ENCODE results near the gene TEDC1.

The TEDC1 gene

DNA sequence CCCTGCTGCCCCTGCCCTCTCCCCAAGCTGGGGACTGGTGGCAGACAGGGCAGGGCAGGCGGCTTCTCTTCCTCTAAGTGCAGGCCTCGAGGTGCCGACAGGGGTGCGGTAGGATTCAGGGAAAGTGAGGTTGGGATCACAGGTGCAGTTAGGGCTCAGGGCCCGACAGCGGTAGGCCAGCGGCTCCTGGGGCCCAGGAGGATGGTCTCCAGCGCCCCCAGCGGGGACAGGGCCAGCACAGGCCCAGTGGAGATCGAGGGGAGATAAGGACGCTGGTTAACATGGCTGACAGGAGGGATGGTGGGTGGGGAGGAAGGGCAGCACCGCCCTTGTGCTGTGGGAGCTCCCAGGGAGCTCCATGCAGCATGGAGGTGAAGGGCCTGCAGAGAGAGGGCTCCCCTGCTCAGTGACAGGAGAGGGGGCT lies 5.3 kb upstream of the TEDC1 start:
- no peak overlapping the region for H3K4me3 ChIP-seq (ENCODE audit: low read depth, low read length)
- TF ChIP-seq, protein P1, sequence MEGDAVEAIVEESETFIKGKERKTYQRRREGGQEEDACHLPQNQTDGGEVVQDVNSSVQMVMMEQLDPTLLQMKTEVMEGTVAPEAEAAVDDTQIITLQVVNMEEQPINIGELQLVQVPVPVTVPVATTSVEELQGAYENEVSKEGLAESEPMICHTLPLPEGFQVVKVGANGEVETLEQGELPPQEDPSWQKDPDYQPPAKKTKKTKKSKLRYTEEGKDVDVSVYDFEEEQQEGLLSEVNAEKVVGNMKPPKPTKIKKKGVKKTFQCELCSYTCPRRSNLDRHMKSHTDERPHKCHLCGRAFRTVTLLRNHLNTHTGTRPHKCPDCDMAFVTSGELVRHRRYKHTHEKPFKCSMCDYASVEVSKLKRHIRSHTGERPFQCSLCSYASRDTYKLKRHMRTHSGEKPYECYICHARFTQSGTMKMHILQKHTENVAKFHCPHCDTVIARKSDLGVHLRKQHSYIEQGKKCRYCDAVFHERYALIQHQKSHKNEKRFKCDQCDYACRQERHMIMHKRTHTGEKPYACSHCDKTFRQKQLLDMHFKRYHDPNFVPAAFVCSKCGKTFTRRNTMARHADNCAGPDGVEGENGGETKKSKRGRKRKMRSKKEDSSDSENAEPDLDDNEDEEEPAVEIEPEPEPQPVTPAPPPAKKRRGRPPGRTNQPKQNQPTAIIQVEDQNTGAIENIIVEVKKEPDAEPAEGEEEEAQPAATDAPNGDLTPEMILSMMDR (IDR thresholded peaks at IDR 0.05; ENCODE audit: low read depth, low read length), result 0 out of 2 replicates have a peak, but pooled peaks have one; percentile 8

GRCh38 chr14:105486163-105486973 lies 4.7 kb upstream of the TEDC1 start, which contains the start of gene CRIP1:
Gene CRIP1, plus strand, starts transcription at chr14:105486886. Its CDS starts 374 bp downstream, at chr14:105487260.
- H3K4me3 ChIP-seq (ENCODE audit: low read depth, low read length), result no peak within 1 kb of the TSS

GRCh38 chr14:105486974-105487448 lies 4.0 kb upstream of the TEDC1 start:
- no peak overlapping the region for H3K4me3 ChIP-seq (ENCODE audit: low read depth, low read length)
- TF ChIP-seq, protein P1 (IDR thresholded peaks at IDR 0.05; ENCODE audit: low read depth, low read length), result no peak

More at GRCh38 chr14:105486163-105486973, 4.7 kb upstream of the TEDC1 start, which contains the start of gene CRIP1:
- TF ChIP-seq, protein P1 (IDR thresholded peaks at IDR 0.05; ENCODE audit: low read depth, low read length), result no peak

DNA sequence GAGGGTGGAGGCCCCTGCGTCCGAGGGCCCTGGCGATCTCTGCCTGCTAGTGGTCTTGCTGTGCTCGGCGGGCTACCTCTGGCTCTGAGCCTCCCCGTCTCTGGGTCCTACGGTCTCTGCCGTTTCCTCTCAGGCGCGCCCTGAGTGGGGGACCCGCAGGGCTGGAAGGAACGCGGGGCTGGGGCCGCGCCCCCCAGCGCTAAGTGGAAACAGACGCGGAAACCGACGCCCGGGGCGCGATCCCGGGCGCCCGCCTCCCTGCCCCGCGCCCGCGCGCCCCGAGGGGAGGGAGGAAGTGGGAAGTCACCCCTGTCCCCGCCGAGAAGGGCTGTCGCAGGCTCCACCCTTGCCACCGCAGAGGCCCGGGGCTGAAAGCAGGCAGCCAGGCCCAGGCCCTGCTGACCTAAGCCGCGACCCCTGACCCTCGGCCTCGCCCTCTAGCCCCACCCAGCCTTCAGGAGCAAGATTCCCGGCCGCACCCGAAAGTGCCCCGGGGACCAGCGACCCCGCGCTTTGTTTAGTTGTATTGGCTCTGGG lies 3.5 kb upstream of the TEDC1 start:
- H3K4me3 ChIP-seq (ENCODE audit: low read depth, low read length), result no peak overlapping the region

DNA sequence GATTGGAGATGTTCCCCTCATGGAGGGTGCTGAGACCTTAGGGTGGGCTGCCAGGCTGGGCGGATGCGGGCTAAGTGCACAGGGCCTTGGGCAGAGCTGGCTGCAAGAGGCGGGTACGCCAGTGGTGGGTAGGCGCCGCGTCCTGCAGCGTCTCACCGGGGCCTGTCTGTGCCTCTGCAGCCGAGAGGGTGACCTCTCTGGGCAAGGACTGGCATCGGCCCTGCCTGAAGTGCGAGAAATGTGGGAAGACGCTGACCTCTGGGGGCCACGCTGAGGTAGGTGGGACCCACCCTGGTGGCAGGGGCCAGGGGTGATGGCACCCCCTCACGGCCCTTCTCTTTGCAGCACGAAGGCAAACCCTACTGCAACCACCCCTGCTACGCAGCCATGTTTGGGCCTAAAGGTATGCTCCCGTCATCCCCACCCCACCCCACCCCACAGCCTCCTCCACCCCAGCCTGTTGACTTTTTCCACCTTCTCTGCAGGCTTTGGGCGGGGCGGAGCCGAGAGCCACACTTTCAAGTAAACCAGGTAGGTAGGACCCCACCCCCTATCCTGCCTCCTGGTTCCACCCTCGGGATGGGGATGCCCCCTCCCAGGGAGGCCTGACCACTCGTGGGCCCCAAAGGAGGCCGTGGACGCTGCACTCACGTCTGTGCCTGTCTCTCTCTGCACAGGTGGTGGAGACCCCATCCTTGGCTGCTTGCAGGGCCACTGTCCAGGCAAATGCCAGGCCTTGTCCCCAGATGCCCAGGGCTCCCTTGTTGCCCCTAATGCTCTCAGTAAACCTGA lies 2.9 kb upstream of the TEDC1 start:
- TF ChIP-seq, protein P1 (IDR thresholded peaks at IDR 0.05; ENCODE audit: low read depth, low read length), result no peak
- no peak overlapping the region for H3K4me3 ChIP-seq (ENCODE audit: low read depth, low read length)

More for the DNA sequence above, 3.5 kb upstream of the TEDC1 start:
- TF ChIP-seq, protein P1 (IDR thresholded peaks at IDR 0.05; ENCODE audit: low read depth, low read length), result no peak

DNA sequence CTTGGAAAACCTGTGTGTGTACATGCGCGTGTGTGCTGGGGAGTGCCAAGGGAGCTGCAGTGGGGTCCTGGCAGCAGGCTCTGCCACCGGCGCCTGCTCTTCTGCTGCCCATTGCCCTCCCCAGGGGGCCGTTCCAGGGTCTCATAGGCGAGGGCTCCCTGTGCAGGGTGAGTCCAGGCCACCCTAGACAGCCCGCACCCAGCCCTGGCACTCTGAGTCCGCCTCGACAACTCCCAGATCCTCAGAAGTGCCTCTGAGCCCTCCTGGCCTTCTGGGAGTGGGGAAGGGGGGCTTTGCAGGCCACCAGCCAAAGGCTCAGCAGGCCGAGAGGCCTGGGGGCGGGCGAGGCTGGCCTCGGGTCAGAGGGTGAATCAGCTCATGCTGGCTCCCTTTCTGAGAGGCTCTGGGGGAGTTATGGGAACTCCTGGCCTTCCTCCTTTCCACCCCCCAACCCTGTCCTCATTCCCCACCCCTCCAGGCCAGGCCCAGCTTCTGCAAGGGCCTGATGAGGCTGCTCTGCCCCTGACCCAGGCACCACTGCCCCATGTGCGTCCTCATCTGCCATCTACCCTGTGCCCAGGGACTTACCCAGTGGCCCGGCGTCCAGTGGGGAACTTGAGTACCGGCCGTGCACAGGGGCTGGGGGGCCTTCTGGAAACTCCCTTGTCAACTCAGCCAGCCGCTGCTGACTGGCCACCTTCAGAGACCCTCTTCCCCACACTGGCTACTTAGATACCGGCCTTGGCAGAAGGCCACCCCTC lies 2.1 kb upstream of the TEDC1 start:
- TF ChIP-seq, protein P1 (IDR thresholded peaks at IDR 0.05; ENCODE audit: low read depth, low read length), result no peak
- H3K4me3 ChIP-seq (ENCODE audit: low read depth, low read length), result no peak overlapping the region

Measured in WI38 (cell line).